HepG2 (cell line): Measurements from ENCODE around the gene SLC35B2. TPM values are rescaled to one million over a fixed set of nuclear protein-coding genes. Genes with fewer than 3 reads are reported as not detected.

Source experiments
- ATAC-seq: fragments of 200-7000 bp; cut with Tn5 transposase; 3 replicates; pipeline ENCODE4 v1.9.1; 2020; ENCODE audit warnings: mild to moderate bottlenecking, moderate library complexity
- BruUV-seq: library from RNA; stranded (reverse); fragments of 400-500 nt; replicated peaks from 2 replicates; lab custom pipeline; 2021; lab: Mats Ljungman, UMichigan
- CTCF ChIA-PET: fragments of 300-600 bp; formaldehyde crosslinking; extraction: SDS; loops from one replicate; lab custom pipeline; 2021; ENCODE audit warnings: low total read pairs, inconsistent platforms, low intra/inter-chr PET ratio; lab: Yijun Ruan, JAX
- POLR2A ChIA-PET: fragments of 350-600 bp; sonication (Branson Sonifier 250); formaldehyde crosslinking; loops from one replicate; lab custom pipeline; 2020; ENCODE audit warnings: antibody characterized with exemption, inconsistent platforms; lab: Yijun Ruan, JAX
- DNase-seq: peaks from one replicate; pipeline ENCODE4 v3.0.0-alpha.2; 2015; ENCODE audit warnings: low spot score
- FAIRE-seq: peaks from 3 replicates; lab custom pipeline; 2011; peaks lifted over from hg19 to GRCh38; lab: Jason Lieb, UNC
- H2AFZ ChIP-seq: one replicate; pipeline ENCODE4 v1.6.1; 2011; ENCODE audit warnings: low read length, inconsistent platforms
- H3K27ac ChIP-seq: fragments of 300-600 bp; 3 replicates; pipeline ENCODE4 v1.8.0; 2011; ENCODE audit warnings: mixed run types, mild to moderate bottlenecking, mixed read lengths, low read length, inconsistent platforms; ENCODE audit not compliant: insufficient read depth; ENCODE audit errors: extremely low read length
- H3K27me3 ChIP-seq, 2 experiments: fragments of 200-600 bp in 1 of 2; 2 replicates in 1 of 2; 3 replicates in 1 of 2; pipeline versions ENCODE4 v1.6.0 to v1.8.0; 2011; ENCODE audit warnings: low read length in 2 of 2, mild to moderate bottlenecking in 2 of 2, moderate library complexity in 2 of 2, inconsistent platforms in 1 of 2; ENCODE audit not compliant: insufficient read depth in 2 of 2, control insufficient read depth in 1 of 2
- H3K36me3 ChIP-seq, 2 experiments: fragments of 200-600 bp in 1 of 2; replicated peaks in 1 of 2; 2 replicates in 1 of 2; 3 replicates in 1 of 2; pipeline versions ENCODE4 v1.5.1 to v1.8.0; 2011; ENCODE audit warnings: low read length in 2 of 2, inconsistent platforms in 1 of 2; ENCODE audit not compliant: insufficient read depth in 2 of 2, control insufficient read depth in 1 of 2
- H3K4me1 ChIP-seq: 2 replicates; pipeline ENCODE4 v1.5.1; 2012; ENCODE audit warnings: low read length, inconsistent platforms; ENCODE audit not compliant: insufficient read depth
- H3K4me2 ChIP-seq: 2 replicates; pipeline ENCODE4 v1.6.0; 2011; ENCODE audit warnings: low read depth, low read length, inconsistent platforms
- H3K4me3 ChIP-seq, 3 experiments: fragments of 200-600 bp in 1 of 3; sonication (generic), shearing (Covaris generic) in 1 of 3; replicated peaks in 1 of 3; 2 replicates each; pipeline ENCODE4 v1.5.1; 2011 to 2016; ENCODE audit warnings: low read length in 3 of 3, inconsistent platforms in 2 of 3, low read depth in 2 of 3, mild to moderate bottlenecking in 2 of 3, control low read depth in 1 of 3, mixed read lengths in 1 of 3; ENCODE audit not compliant: insufficient read depth in 1 of 3
- H3K79me2 ChIP-seq: one replicate; pipeline ENCODE4 v1.6.1; 2011; ENCODE audit warnings: low read length, inconsistent platforms; ENCODE audit not compliant: insufficient read depth
- H3K9ac ChIP-seq: 2 replicates; pipeline ENCODE4 v1.6.0; 2011; ENCODE audit warnings: mild to moderate bottlenecking, low read depth, low read length, inconsistent platforms; ENCODE audit not compliant: insufficient read depth
- H3K9me3 ChIP-seq: 2 replicates; pipeline ENCODE4 v1.5.1; 2012; ENCODE audit warnings: mild to moderate bottlenecking, low read length
- H4K20me1 ChIP-seq: 2 replicates; pipeline ENCODE4 v1.6.0; 2011; ENCODE audit warnings: inconsistent platforms, mild to moderate bottlenecking, low read length, moderate library complexity; ENCODE audit not compliant: insufficient read depth
- ATAD3A ChIP-seq: sonication (generic); formaldehyde crosslinking; IDR thresholded peaks from 2 replicates; pipeline ENCODE4 v1.4.0; 2020; ENCODE audit warnings: missing genetic modification reagents
- GLI4 ChIP-seq: sonication (generic); formaldehyde crosslinking; IDR thresholded peaks from 2 replicates; pipeline ENCODE4 v1.5.1; 2020; ENCODE audit warnings: missing genetic modification reagents, mild to moderate bottlenecking, moderate library complexity, borderline replicate concordance
- HINFP ChIP-seq: sonication (generic); formaldehyde crosslinking; IDR thresholded peaks from 2 replicates; pipeline ENCODE4 v1.4.0; 2020; ENCODE audit warnings: low read depth, mild to moderate bottlenecking, missing genetic modification reagents
- MBD4 ChIP-seq: IDR thresholded peaks from 2 replicates; pipeline ENCODE4 v1.6.1; 2012; ENCODE audit warnings: low read length, inconsistent platforms, borderline replicate concordance
- MNT ChIP-seq: fragments of 450-650 bp; IDR thresholded peaks from 2 replicates; pipeline ENCODE4 v1.6.1; 2016
- RFX1 ChIP-seq: fragments of 450-650 bp; IDR thresholded peaks from 2 replicates; pipeline ENCODE4 v1.6.1; 2017
- SSRP1 ChIP-seq: IDR thresholded peaks from 2 replicates; pipeline ENCODE4 v1.6.1; 2016; ENCODE audit warnings: control low read depth
- ZNF225 ChIP-seq: sonication (generic); formaldehyde crosslinking; IDR thresholded peaks from 2 replicates; pipeline ENCODE4 v1.4.0; 2020; ENCODE audit warnings: mild to moderate bottlenecking, missing genetic modification reagents
- WGBS: methylation state at CpG from one replicate; pipeline ENCODE4 v1.1.6; 2017; ENCODE audit warnings: low lambda C conversion rate; 5-methylcytosine and 5-hydroxymethylcytosine counted together
- in situ Hi-C: cut with HindIII; loops from 2 replicates; pipeline ENCODE4 v1.10.0; 2017; ENCODE audit warnings: low pct_unique_long_range_greater_than_20kb; ENCODE audit not compliant: extremely low pct_ligation_motif_present
- intact Hi-C: fragments of 100-400 bp; cut with micrococcal nuclease; formaldehyde crosslinking; loops from one replicate; pipeline ENCODE4 v1.10.0; 2022; ENCODE audit not compliant: unreplicated experiment
- polyA plus RNA-seq, 8 experiments: library from polyadenylated mRNA; depleted of rRNA in 3 of 8; stranded (reverse) in 7 of 8; unstranded in 1 of 8; fragments of >200 nt; fragmentation: Illumina TruSeq in 4 of 8; extraction: Trizol in 4 of 8; gene quantifications; 2 replicates each; pipeline versions ENCODE4 v1.2.1 to v1.2.3, GENCODE V29; 2011 to 2016; ENCODE audit warnings: low read depth in 4 of 8, missing spikeins in 1 of 8, mixed read lengths in 1 of 8; ENCODE audit not compliant: insufficient read depth in 1 of 8
- total RNA-seq, 5 experiments: library from RNA; depleted of rRNA; stranded (reverse); fragments of >200 nt; fragmentation: Illumina TruSeq; extraction: Trizol; gene quantifications; 2 replicates each; pipeline ENCODE4 v1.2.3, GENCODE V29; 2016; ENCODE audit warnings: low read depth in 1 of 5

SLC35B2 gene
- total and polyA plus RNA-seq, 2 of the 13 experiments (the other 11 are each of a cell fraction or from before 2014, with no cell fraction given), result 61.1 to 148 TPM

GRCh38 chr6:44286285-44286565 lies 28.9 kb upstream of the SLC35B2 start:
- no peaks in the 10 kb centered on the region; the same call in 1 of the 2 replicates for H4K20me1 ChIP-seq
- H3K4me2 ChIP-seq, result no peak overlapping the region
- H3K4me1 ChIP-seq, result no peaks in the 10 kb centered on the region
- ATAC-seq, result no peak
- DNase-seq, result no peak
- no peak for FAIRE-seq
- H3K9ac ChIP-seq, result no peak overlapping the region
- H2AFZ ChIP-seq, result no peak overlapping the region
- no peaks in the 10 kb centered on the region for H3K36me3 ChIP-seq
- intact Hi-C loops, result no loop called here
- ChIA-PET POLR2A (no interaction called here), CTCF (no interaction called here)
- WGBS, result 72% methylated on average over 6 of the region's 12 CpGs
- no peaks in the 10 kb centered on the region for H3K9me3 ChIP-seq
- in situ Hi-C loops, result no loop called here
- no peaks in the 10 kb centered on the region for H3K79me2 ChIP-seq
- H3K27ac ChIP-seq, result no peak overlapping the region
- no TSS peak for BruUV-seq
- H3K27me3 ChIP-seq, result peaks cover 2 to 75% of the 10 kb centered on the region in 2 experiments
- TF ChIP-seq ZNF225 (no peak), MNT (peak; percentile 84), MBD4 (no peak), GLI4 (CRISPR knock-in tag) (no peak), HINFP (CRISPR knock-in tag) (0 out of 2 replicates have a peak, but pooled peaks have one; percentile 7), RFX1 (no peak), ATAD3A (CRISPR knock-in tag) (no peak), SSRP1 (no peak)
- H3K4me3 ChIP-seq, result no peak overlapping the region
